Naive thymus-derived CD8-positive, alpha-beta T cell (primary cell): Measurements from ENCODE around the gene VASH1. TPM values are rescaled to one million over a fixed set of nuclear protein-coding genes. Genes with fewer than 3 reads are reported as not detected.

Experiments
- ATAC-seq, 2 donors: fragments of 150-1000 bp; cut with Tn5 transposase in 1 of 2; sonication (Bioruptor Pico), chemical (Tn5 transposase) in 1 of 2; 1 replicate in 1 of 2; 2 replicates in 1 of 2; pipeline ENCODE4 v1.10.0; 2021; ENCODE audit warnings: mild to moderate bottlenecking in 2 of 2, moderate library complexity in 2 of 2
- POLR2A ChIA-PET: fragments of 350-600 bp; sonication (Branson Sonifier 250); formaldehyde crosslinking; loops from one replicate; lab custom pipeline; 2021; ENCODE audit warnings: antibody characterized with exemption; lab: Charles Lee
- DNase-seq, 10 donors: peaks; one replicate each; pipeline versions ENCODE4 v3.0.0 to v3.0.0-alpha.2; 2020 to 2022
- H3K27ac Mint-ChIP-seq, 10 donors: one replicate each; pipeline ENCODE4 v1.8.0; 2020 to 2022; ENCODE audit warnings: mild to moderate bottlenecking in 10 of 10, mixed read lengths in 10 of 10, moderate library complexity in 4 of 10, inconsistent platforms in 1 of 10
- H3K27me3 Mint-ChIP-seq, 5 donors: one replicate each; pipeline ENCODE4 v1.8.0; 2021 to 2022; ENCODE audit warnings: mixed read lengths in 5 of 5
- H3K36me3 Mint-ChIP-seq, 3 donors: one replicate each; pipeline ENCODE4 v1.8.0; 2020 to 2022; ENCODE audit warnings: mixed read lengths in 3 of 3, mild to moderate bottlenecking in 2 of 3, inconsistent platforms in 1 of 3
- H3K4me1 Mint-ChIP-seq, 4 donors: one replicate each; pipeline ENCODE4 v1.8.0; 2021 to 2022; ENCODE audit warnings: mixed read lengths in 4 of 4
- H3K4me3 Mint-ChIP-seq, 10 donors: one replicate each; pipeline ENCODE4 v1.8.0; 2020 to 2022; ENCODE audit warnings: mild to moderate bottlenecking in 10 of 10, mixed read lengths in 10 of 10, moderate library complexity in 6 of 10, inconsistent platforms in 1 of 10
- H3K9me3 Mint-ChIP-seq, 9 donors: one replicate each; pipeline ENCODE4 v1.8.0; 2020 to 2022; ENCODE audit warnings: mixed read lengths in 9 of 9, mild to moderate bottlenecking in 3 of 9, inconsistent platforms in 1 of 9, moderate library complexity in 1 of 9
- polyA plus RNA-seq, 3 donors: library from polyadenylated mRNA; unstranded; fragments of 300-500 nt; fragmentation: Illumina TruSeq; gene quantifications; one replicate each; pipeline ENCODE4 v1.2.3, GENCODE V29; 2021
- total RNA-seq, 8 experiments: library from RNA in 2 of 8; stranded (reverse) in 2 of 8; gene quantifications; one replicate each; pipeline ENCODE4 v1.2.3 and lab custom pipeline; 2021 to 2026

VASH1 gene
- total and polyA plus RNA-seq, 5 experiments from 2014 or later: 0.22 to 4.8 (median 1.3) TPM

- POLR2A ChIA-PET: no interaction called here
- Mint-ChIP-seq H3K27ac (peak overlapping the region in 2 of 10 donors; percentile 7 to 80), H3K4me3 (no peak overlapping the region), H3K27me3 (peaks cover 0 to 4% (median 0%) of the 10 kb centered on the region in 5 donors), H3K36me3 (no peaks in the 10 kb centered on the region), H3K4me1 (peaks cover 0 to 8% (median 3%) of the 10 kb centered on the region in 4 donors), H3K9me3 (no peaks in the 10 kb centered on the region)
- DNase-seq (no peak), ATAC-seq (no peak)
These were observed 13.8 kb downstream of the VASH1 start for GRCh38 chr14:76774821-76775694.

GRCh38 chr14:76775695-76776427, 14.6 kb downstream of the VASH1 start:
- no peak for DNase-seq
- Mint-ChIP-seq H3K27me3 (peaks cover 0 to 4% (median 0%) of the 10 kb centered on the region in 5 donors), H3K36me3 (no peaks in the 10 kb centered on the region), H3K4me3 (no peak overlapping the region), H3K27ac (no peak overlapping the region), H3K4me1 (peaks cover 0 to 8% (median 4%) of the 10 kb centered on the region in 4 donors), H3K9me3 (no peaks in the 10 kb centered on the region)
- ATAC-seq: no peak
- POLR2A ChIA-PET: no interaction called here

GRCh38 chr14:76776428-76777251, 15.4 kb downstream of the VASH1 start:
- Mint-ChIP-seq H3K9me3 (no peaks in the 10 kb centered on the region), H3K27ac (peak overlapping the region in 1 of 10 donors; percentile 32), H3K4me3 (no peak overlapping the region), H3K4me1 (peaks cover 0 to 8% (median 4%) of the 10 kb centered on the region in 4 donors), H3K36me3 (no peaks in the 10 kb centered on the region), H3K27me3 (peaks cover 0 to 2% (median 0%) of the 10 kb centered on the region in 5 donors)
- no peak for ATAC-seq
- DNase-seq: no peak
- POLR2A ChIA-PET: no interaction called here

- Mint-ChIP-seq H3K27ac (peak overlapping the region in 1 of 10 donors; percentile 32), H3K36me3 (peaks cover 0 to 7% (median 0%) of the 10 kb centered on the region in 3 donors), H3K9me3 (no peaks in the 10 kb centered on the region), H3K4me3 (no peak overlapping the region), H3K4me1 (peaks cover 0 to 10% (median 4%) of the 10 kb centered on the region in 4 donors), H3K27me3 (no peaks in the 10 kb centered on the region)
- no peak for DNase-seq
- ATAC-seq: no peak
- POLR2A ChIA-PET: interaction anchor here (0.6 kb wide), 1 partner anchor 9 kb away, joined by 4 read pairs; no protein-coding TSS in a partner anchor
These were observed 16.5 kb downstream of the VASH1 start for GRCh38 chr14:76777721-76778120.

GRCh38 chr14:76778546-76779215, 17.4 kb downstream of the VASH1 start:
- POLR2A ChIA-PET: no interaction called here
- Mint-ChIP-seq H3K36me3 (peaks cover 0 to 11% (median 0%) of the 10 kb centered on the region in 3 donors), H3K4me1 (peaks cover 5 to 16% (median 7%) of the 10 kb centered on the region in 4 donors), H3K9me3 (no peaks in the 10 kb centered on the region), H3K4me3 (no peak overlapping the region), H3K27me3 (no peaks in the 10 kb centered on the region), H3K27ac (peak overlapping the region in 2 of 10 donors; percentile 51 to 65)
- ATAC-seq (no peak), DNase-seq (no peak)

GRCh38 chr14:76779221-76780057, 18.2 kb downstream of the VASH1 start:
- H3K27ac Mint-ChIP-seq: peak overlapping the region in 2 of 10 donors; percentile 59 to 89
- POLR2A ChIA-PET: no interaction called here
- peaks cover 5 to 14% (median 8%) of the 10 kb centered on the region in 4 donors for H3K4me1 Mint-ChIP-seq

GRCh38 chr14:76780058-76780345, 18.7 kb downstream of the VASH1 start:
- no peak for DNase-seq
- Mint-ChIP-seq H3K27ac (peak overlapping the region in 4 of 10 donors; percentile 52 to 89 (median 66)), H3K27me3 (no peaks in the 10 kb centered on the region), H3K4me3 (no peak overlapping the region), H3K36me3 (peaks cover 0 to 11% (median 0%) of the 10 kb centered on the region in 3 donors), H3K4me1 (peaks cover 9 to 16% (median 11%) of the 10 kb centered on the region in 4 donors), H3K9me3 (no peaks in the 10 kb centered on the region)
- POLR2A ChIA-PET: no interaction called here
- no peak for ATAC-seq

More at GRCh38 chr14:76779221-76780057, 18.2 kb downstream of the VASH1 start:
- no peaks in the 10 kb centered on the region for H3K9me3 Mint-ChIP-seq
- ATAC-seq: no peak
- no peak for DNase-seq
- H3K27me3 Mint-ChIP-seq: no peaks in the 10 kb centered on the region
- no peak overlapping the region for H3K4me3 Mint-ChIP-seq
- H3K36me3 Mint-ChIP-seq: peaks cover 0 to 11% (median 0%) of the 10 kb centered on the region in 3 donors

GRCh38 chr14:76780360-76780759, 19.1 kb downstream of the VASH1 start:
- H3K36me3 Mint-ChIP-seq: peaks cover 0 to 13% (median 0%) of the 10 kb centered on the region in 3 donors
- H3K4me1 Mint-ChIP-seq: peaks cover 9 to 18% (median 12%) of the 10 kb centered on the region in 4 donors
- DNase-seq (no peak), ATAC-seq (no peak)
- H3K27ac Mint-ChIP-seq: peak overlapping the region in 6 of 10 donors; percentile 46 to 89 (median 56)
- POLR2A ChIA-PET: no interaction called here
- no peaks in the 10 kb centered on the region for H3K27me3 Mint-ChIP-seq
- H3K9me3 Mint-ChIP-seq: no peaks in the 10 kb centered on the region
- no peak overlapping the region for H3K4me3 Mint-ChIP-seq

GRCh38 chr14:76780875-76781647, 19.8 kb downstream of the VASH1 start:
- DNase-seq: no peak
- Mint-ChIP-seq H3K9me3 (no peaks in the 10 kb centered on the region), H3K27ac (peak overlapping the region in 4 of 10 donors; percentile 27 to 89 (median 56)), H3K27me3 (no peaks in the 10 kb centered on the region), H3K36me3 (peaks cover 0 to 19% (median 0%) of the 10 kb centered on the region in 3 donors), H3K4me3 (peak overlapping the region in 1 of 10 donors; percentile 19), H3K4me1 (peaks cover 11 to 18% (median 12%) of the 10 kb centered on the region in 4 donors)
- POLR2A ChIA-PET: no interaction called here
- ATAC-seq: no peak

GRCh38 chr14:76781648-76782051, 20.4 kb downstream of the VASH1 start:
- no peaks in the 10 kb centered on the region for H3K27me3 Mint-ChIP-seq
- H3K36me3 Mint-ChIP-seq: peaks cover 0 to 25% (median 0%) of the 10 kb centered on the region in 3 donors
- peaks cover 11 to 18% (median 12%) of the 10 kb centered on the region in 4 donors for H3K4me1 Mint-ChIP-seq
- ATAC-seq (no peak), DNase-seq (no peak)
- POLR2A ChIA-PET: no interaction called here
- no peaks in the 10 kb centered on the region for H3K9me3 Mint-ChIP-seq
- no peak overlapping the region for H3K4me3 Mint-ChIP-seq
- H3K27ac Mint-ChIP-seq: peak overlapping the region in 3 of 10 donors; percentile 24 to 51 (median 27)
